ENCODE data around the gene PARVG. TPM values are rescaled to one million over a fixed set of nuclear protein-coding genes. Genes with fewer than 3 reads are reported as not detected.
A peak's percentile ranks its signal among the peaks of the same experiment; 100 is the strongest.

The PARVG gene
- total and polyA plus RNA-seq, 2 of the 8 experiments (the other 6 are each of a cell fraction or from before 2014, with no cell fraction given): 0.37 to 1.5 TPM

- 0 out of 2 replicates have a peak overlapping the region, but pooled peaks have one; percentile 39 for H2AK5ac ChIP-seq (ENCODE audit: low read depth, low read length)
- no peak overlapping the region for H3K27ac ChIP-seq (ENCODE audit: low read depth, low read length)
- no peak overlapping the region for H2BK120ac ChIP-seq (replicated peaks; ENCODE audit: low read depth, low read length)
- H3K4me2 ChIP-seq (ENCODE audit: insufficient read depth in 1 of 2, low read depth in 2 of 2, low read length in 2 of 2): no peak overlapping the region
- H4K91ac ChIP-seq (replicated peaks; ENCODE audit: insufficient read length, low read length): no peak overlapping the region
- ChIA-PET CTCF (ENCODE audit: partially characterized antibody) (interaction anchor here (0.6 to 1.4 kb wide), 3 partner anchors 9 to 107 kb away, joined by 3 to 6 read pairs (median 4); no protein-coding TSS in a partner anchor), POLR2A (ENCODE audit: partially characterized antibody) (interaction anchor here (0.7 kb wide), 1 partner anchor 17 kb away, joined by 3 read pairs; no protein-coding TSS in a partner anchor)
- no peak overlapping the region for H2AFZ ChIP-seq (ENCODE audit: low read length)
- H3K23me2 ChIP-seq (ENCODE audit: low read depth, low read length): peaks cover under 1% of the 10 kb centered on the region; the same call in 1 of the 2 replicates
- FAIRE-seq: no peak
- WGBS, 2 experiments (ENCODE audit: extremely low coverage in 1 of 2, insufficient coverage in 1 of 2, insufficient read length in 1 of 2, insufficient replicate concordance in 2 of 2, low coverage in 1 of 2, low lambda C conversion rate in 2 of 2, missing lambda C conversion rate in 1 of 2): 84% methylated on average over 12 of the region's 12 CpGs; no CpG with 5 or more reads in 1 of the 2 experiments
- no peaks in the 10 kb centered on the region for H3K27me3 ChIP-seq (replicated peaks in 1 of 4; ENCODE audit: control insufficient read depth in 3 of 4, extremely low read depth in 1 of 4, insufficient read depth in 3 of 4, low read length in 3 of 4)
- 0 out of 2 replicates have a peak overlapping the region, but pooled peaks have one; percentile 16 for H3K18ac ChIP-seq (ENCODE audit: extremely low read depth, low read length)
- H3K4me1 ChIP-seq (replicated peaks in 1 of 4; ENCODE audit: control insufficient read depth in 3 of 4, insufficient read depth in 4 of 4, low read length in 3 of 4): peaks cover 0 to 3% (median 0%) of the 10 kb centered on the region in 4 experiments; a peak in 1 of 7 replicates
- no peak overlapping the region for H2BK12ac ChIP-seq (ENCODE audit: low read depth, low read length)
- no peak overlapping the region for H2BK5ac ChIP-seq (ENCODE audit: low read depth, low read length)
- H4K20me1 ChIP-seq (replicated peaks in 1 of 2; ENCODE audit: control insufficient read depth in 1 of 2, insufficient read depth in 2 of 2, low read length in 2 of 2): no peaks in the 10 kb centered on the region
- H4K5ac ChIP-seq (ENCODE audit: insufficient read length, low read depth, low read length): no peak overlapping the region
- no peaks in the 10 kb centered on the region for H3K79me2 ChIP-seq (ENCODE audit: control insufficient read depth in 1 of 2, insufficient read depth in 2 of 2, low read length in 2 of 2)
- no peaks in the 10 kb centered on the region for H3K79me1 ChIP-seq (ENCODE audit: low read depth, low read length)
- H4K8ac ChIP-seq (ENCODE audit: extremely low read depth, insufficient read depth, low read length): no peak overlapping the region
- no peak overlapping the region for H3K4ac ChIP-seq (replicated peaks; ENCODE audit: insufficient read length, low read depth, low read length)
- no peak overlapping the region for H3K9ac ChIP-seq (replicated peaks in 1 of 4; ENCODE audit: extremely low read depth in 1 of 4, low read depth in 3 of 4, low read length in 3 of 4)
- no peak overlapping the region for H3K4me3 ChIP-seq (ENCODE audit: extremely low read depth in 1 of 4, insufficient read depth in 2 of 4, low read depth in 3 of 4, low read length in 4 of 4)
- no peak overlapping the region for H2BK15ac ChIP-seq (ENCODE audit: low read length)
- H3K36me3 ChIP-seq (ENCODE audit: control insufficient read depth in 2 of 4, insufficient read depth in 4 of 4, low read length in 3 of 4): no peaks in the 10 kb centered on the region
- H3K23ac ChIP-seq (ENCODE audit: insufficient read length): no peak overlapping the region
- no peak overlapping the region for H3K14ac ChIP-seq (ENCODE audit: insufficient read length)
- no peak overlapping the region for H2BK20ac ChIP-seq (ENCODE audit: low read length)
- H3K56ac ChIP-seq (replicated peaks; ENCODE audit: insufficient read length, low read depth, low read length): no peak overlapping the region
- no peak for DNase-seq (ENCODE audit: low read depth in 1 of 2, low spot score in 2 of 2)
- no peaks in the 10 kb centered on the region for H3K9me3 ChIP-seq (ENCODE audit: insufficient read depth in 2 of 2, low read depth in 1 of 2, low read length in 1 of 2)
- no peak for TF ChIP-seq POLR2AphosphoS5 (IDR thresholded peaks at IDR 0.05; ENCODE audit: low read depth, low read length)
- TF ChIP-seq SIRT6 (IDR thresholded peaks at IDR 0.05; ENCODE audit: low read length): no peak
- TF ChIP-seq MAFK (IDR thresholded peaks at IDR 0.05; ENCODE audit: low read depth, low read length): no peak
- no peak for TF ChIP-seq EP300 (IDR thresholded peaks at IDR 0.05; ENCODE audit: borderline replicate concordance in 1 of 2, low read depth in 2 of 2, low read length in 2 of 2)
- TF ChIP-seq SAP30 (IDR thresholded peaks at IDR 0.05; ENCODE audit: insufficient read depth, insufficient replicate concordance, low read length): no peak
- no peak for TF ChIP-seq RNF2 (IDR thresholded peaks at IDR 0.05; ENCODE audit: borderline replicate concordance, low read depth, low read length, missing control alignments, poor library complexity, severe bottlenecking)
- no peak for TF ChIP-seq CHD1 (IDR thresholded peaks at IDR 0.05; ENCODE audit: low read depth, low read length)
- TF ChIP-seq RXRA (IDR thresholded peaks at IDR 0.05; ENCODE audit: insufficient read depth, low read depth, low read length): no peak
- no peak for TF ChIP-seq ASH2L (IDR thresholded peaks at IDR 0.05; ENCODE audit: low read length)
- no peak for TF ChIP-seq SIX5 (IDR thresholded peaks at IDR 0.05; ENCODE audit: low read depth, low read length)
- no peak for TF ChIP-seq TEAD4 (IDR thresholded peaks at IDR 0.05; ENCODE audit: low read depth, low read length)
Measured at GRCh38 chr22:44188986-44189630, 8.4 kb downstream of the PARVG start.
